ENCODE measurements around the gene DCTN1. TPM values are rescaled to one million over a fixed set of nuclear protein-coding genes. Genes with fewer than 3 reads are reported as not detected.

Gene DCTN1
- total and polyA plus RNA-seq, 3 experiments from 2014 or later = 90.2 to 114 (median 113) TPM

- peak overlapping the region in 7 of 8 donors; percentile 20 to 81 (median 58) for H3K27ac Mint-ChIP-seq
- ChIA-PET POLR2A (interaction anchor here (2.0 kb wide), 1 partner anchor 82 kb away, joined by 6 read pairs; the partner anchor contains the start of gene MRPL53), CTCF (interaction anchor here (0.9 to 5.0 kb wide), 13 partner anchors 8 to 566 kb away, joined by 3 to 20 read pairs (median 4); partner anchors contain the start of genes C2orf81, DOK1, MOB1A and WDR54)
- peaks cover 0 to 7% (median 0%) of the 10 kb centered on the region in 3 donors for H3K36me3 Mint-ChIP-seq
- Histone ChIP-seq H3K36me3 (ENCODE audit: insufficient read depth, low read length) (no peaks in the 10 kb centered on the region), H3K4me1 (ENCODE audit: insufficient read depth, low read length) (peaks cover 39% of the 10 kb centered on the region), H3K27me3 (ENCODE audit: insufficient read depth, low read length, poor library complexity, severe bottlenecking) (no peaks in the 10 kb centered on the region), H3K27ac (ENCODE audit: low read depth, low read length) (no peak overlapping the region), H3K4me3 (ENCODE audit: low read length) (peak overlapping the region; percentile 79), H3K9me3 (ENCODE audit: low read length) (no peaks in the 10 kb centered on the region)
- peaks cover 0 to 8% (median 6%) of the 10 kb centered on the region in 3 donors for H3K4me1 Mint-ChIP-seq
- peak overlapping the region in 4 of 7 donors; percentile 56 to 100 (median 81) for H3K4me3 Mint-ChIP-seq
- H3K27me3 Mint-ChIP-seq = peaks cover 4 to 7% of the 10 kb centered on the region in 2 donors
- DNase-seq = no peak
- H3K9me3 Mint-ChIP-seq = no peaks in the 10 kb centered on the region
Observed at GRCh38 chr2:74390606-74391005, 10.5 kb upstream of the DCTN1 start.

GRCh38 chr2:74387346-74387745 is 7.2 kb upstream of the DCTN1 start:
- no peak overlapping the region for H3K4me3 ChIP-seq (ENCODE audit: low read length)
- Mint-ChIP-seq H3K27ac (no peak overlapping the region), H3K4me1 (peaks cover 4 to 16% (median 8%) of the 10 kb centered on the region in 3 donors), H3K27me3 (no peaks in the 10 kb centered on the region), H3K36me3 (peaks cover 0 to 19% (median 3%) of the 10 kb centered on the region in 3 donors), H3K9me3 (no peaks in the 10 kb centered on the region), H3K4me3 (no peak overlapping the region)
- H3K27ac ChIP-seq (ENCODE audit: low read depth, low read length) = no peak overlapping the region
- H3K9me3 ChIP-seq (ENCODE audit: low read length) = no peaks in the 10 kb centered on the region
- H3K36me3 ChIP-seq (ENCODE audit: insufficient read depth, low read length) = no peaks in the 10 kb centered on the region
- ChIA-PET POLR2A (no interaction called here), CTCF (no interaction called here)
- H3K4me1 ChIP-seq (ENCODE audit: insufficient read depth, low read length) = peaks cover 38% of the 10 kb centered on the region
- DNase-seq = no peak
- H3K27me3 ChIP-seq (ENCODE audit: insufficient read depth, low read length, poor library complexity, severe bottlenecking) = no peaks in the 10 kb centered on the region

- POLR2A ChIA-PET = no interaction called here
- DNase-seq = no peak
- peaks cover 0 to 19% (median 3%) of the 10 kb centered on the region in 3 donors for H3K36me3 Mint-ChIP-seq
Observed at GRCh38 chr2:74385396-74385795, 5.3 kb upstream of the DCTN1 start.

GRCh38 chr2:74384051-74384450 is 3.9 kb upstream of the DCTN1 start:
- no peaks in the 10 kb centered on the region for H3K9me3 Mint-ChIP-seq
- Histone ChIP-seq H3K36me3 (ENCODE audit: insufficient read depth, low read length) (peaks cover 3% of the 10 kb centered on the region), H3K4me3 (ENCODE audit: low read length) (no peak overlapping the region), H3K9me3 (ENCODE audit: low read length) (no peaks in the 10 kb centered on the region), H3K27ac (ENCODE audit: low read depth, low read length) (no peak overlapping the region), H3K4me1 (ENCODE audit: insufficient read depth, low read length) (peaks cover 33% of the 10 kb centered on the region), H3K27me3 (ENCODE audit: insufficient read depth, low read length, poor library complexity, severe bottlenecking) (no peaks in the 10 kb centered on the region)
- ChIA-PET POLR2A (no interaction called here), CTCF (no interaction called here)
- peaks cover 0 to 19% (median 3%) of the 10 kb centered on the region in 3 donors for H3K36me3 Mint-ChIP-seq
- H3K27ac Mint-ChIP-seq = peak overlapping the region in 4 of 8 donors; percentile 17 to 35 (median 21)
- no peak for DNase-seq
- H3K27me3 Mint-ChIP-seq = no peaks in the 10 kb centered on the region
- H3K4me1 Mint-ChIP-seq = peaks cover 26 to 41% (median 35%) of the 10 kb centered on the region in 3 donors
- no peak overlapping the region for H3K4me3 Mint-ChIP-seq

More at GRCh38 chr2:74385396-74385795, 5.3 kb upstream of the DCTN1 start:
- no peak overlapping the region for H3K27ac ChIP-seq (ENCODE audit: low read depth, low read length)
- no peaks in the 10 kb centered on the region for H3K9me3 ChIP-seq (ENCODE audit: low read length)
- no peaks in the 10 kb centered on the region for H3K9me3 Mint-ChIP-seq
- CTCF ChIA-PET = no interaction called here
- H3K4me1 ChIP-seq (ENCODE audit: insufficient read depth, low read length) = peaks cover 33% of the 10 kb centered on the region
- peaks cover 16 to 27% (median 22%) of the 10 kb centered on the region in 3 donors for H3K4me1 Mint-ChIP-seq
- H3K27ac Mint-ChIP-seq = no peak overlapping the region
- H3K36me3 ChIP-seq (ENCODE audit: insufficient read depth, low read length) = peaks cover 3% of the 10 kb centered on the region
- H3K4me3 Mint-ChIP-seq = no peak overlapping the region
- H3K27me3 ChIP-seq (ENCODE audit: insufficient read depth, low read length, poor library complexity, severe bottlenecking) = no peaks in the 10 kb centered on the region
- no peaks in the 10 kb centered on the region for H3K27me3 Mint-ChIP-seq
- no peak overlapping the region for H3K4me3 ChIP-seq (ENCODE audit: low read length)

GRCh38 chr2:74383254-74383653 is 3.1 kb upstream of the DCTN1 start:
- H3K9me3 Mint-ChIP-seq = no peaks in the 10 kb centered on the region
- H3K4me1 Mint-ChIP-seq = peaks cover 33 to 47% (median 42%) of the 10 kb centered on the region in 3 donors
- peak overlapping the region in 4 of 8 donors; percentile 35 to 67 (median 64) for H3K27ac Mint-ChIP-seq
- ChIA-PET POLR2A (no interaction called here), CTCF (interaction anchor here (1.5 to 1.9 kb wide), 2 partner anchors 8 to 48 kb away, joined by 4 to 11 read pairs; no protein-coding TSS in a partner anchor)
- peaks cover 3% of the 10 kb centered on the region for H3K36me3 ChIP-seq (ENCODE audit: insufficient read depth, low read length)
- DNase-seq = no peak
- no peaks in the 10 kb centered on the region for H3K27me3 Mint-ChIP-seq
- no peaks in the 10 kb centered on the region for H3K27me3 ChIP-seq (ENCODE audit: insufficient read depth, low read length, poor library complexity, severe bottlenecking)
- peak overlapping the region in 1 of 7 donors; percentile 4 for H3K4me3 Mint-ChIP-seq
- no peak overlapping the region for H3K4me3 ChIP-seq (ENCODE audit: low read length)
- H3K9me3 ChIP-seq (ENCODE audit: low read length) = no peaks in the 10 kb centered on the region
- H3K27ac ChIP-seq (ENCODE audit: low read depth, low read length) = no peak overlapping the region
- peaks cover 29% of the 10 kb centered on the region for H3K4me1 ChIP-seq (ENCODE audit: insufficient read depth, low read length)
- peaks cover 0 to 23% (median 3%) of the 10 kb centered on the region in 3 donors for H3K36me3 Mint-ChIP-seq

- peaks cover 0 to 37% (median 6%) of the 10 kb centered on the region in 3 donors for H3K36me3 Mint-ChIP-seq
- Histone ChIP-seq H3K36me3 (ENCODE audit: insufficient read depth, low read length) (peaks cover 14% of the 10 kb centered on the region), H3K9me3 (ENCODE audit: low read length) (no peaks in the 10 kb centered on the region), H3K4me1 (ENCODE audit: insufficient read depth, low read length) (peaks cover 24% of the 10 kb centered on the region), H3K4me3 (ENCODE audit: low read length) (no peak overlapping the region), H3K27ac (ENCODE audit: low read depth, low read length) (no peak overlapping the region), H3K27me3 (ENCODE audit: insufficient read depth, low read length, poor library complexity, severe bottlenecking) (no peaks in the 10 kb centered on the region)
- H3K27me3 Mint-ChIP-seq = no peaks in the 10 kb centered on the region
- H3K4me1 Mint-ChIP-seq = peaks cover 40 to 54% (median 54%) of the 10 kb centered on the region in 3 donors
- H3K4me3 Mint-ChIP-seq = peak overlapping the region in 2 of 7 donors; percentile 36 to 71
- no peaks in the 10 kb centered on the region for H3K9me3 Mint-ChIP-seq
- peak overlapping the region in 5 of 8 donors; percentile 17 to 66 (median 40) for H3K27ac Mint-ChIP-seq
- ChIA-PET CTCF (interaction anchor here (1.3 to 1.9 kb wide), 3 partner anchors 10 to 558 kb away, joined by 3 to 11 read pairs (median 4); no protein-coding TSS in a partner anchor), POLR2A (no interaction called here)
- no peak for DNase-seq
Observed at GRCh38 chr2:74381751-74382150, 1.6 kb upstream of the DCTN1 start.

GRCh38 chr2:74378007-74378406 is 2.1 kb downstream of the DCTN1 start:
- Histone ChIP-seq H3K27ac (ENCODE audit: low read depth, low read length) (no peak overlapping the region), H3K4me1 (ENCODE audit: insufficient read depth, low read length) (peaks cover 24% of the 10 kb centered on the region), H3K27me3 (ENCODE audit: insufficient read depth, low read length, poor library complexity, severe bottlenecking) (no peaks in the 10 kb centered on the region), H3K4me3 (ENCODE audit: low read length) (no peak overlapping the region), H3K9me3 (ENCODE audit: low read length) (no peaks in the 10 kb centered on the region), H3K36me3 (ENCODE audit: insufficient read depth, low read length) (peaks cover 14% of the 10 kb centered on the region)
- Mint-ChIP-seq H3K4me1 (peaks cover 46 to 60% (median 50%) of the 10 kb centered on the region in 3 donors), H3K27ac (peak overlapping the region in 1 of 8 donors; percentile 33), H3K4me3 (no peak overlapping the region), H3K27me3 (no peaks in the 10 kb centered on the region), H3K9me3 (no peaks in the 10 kb centered on the region), H3K36me3 (peaks cover 7 to 55% (median 12%) of the 10 kb centered on the region in 3 donors)
- ChIA-PET CTCF (no interaction called here), POLR2A (no interaction called here)
- no peak for DNase-seq

- CTCF ChIA-PET = no interaction called here
- H3K27me3 Mint-ChIP-seq = peaks cover 0 to 1% of the 10 kb centered on the region in 2 donors
- H3K4me3 ChIP-seq (ENCODE audit: low read length) = no peak overlapping the region
- no peak for DNase-seq
- no peaks in the 10 kb centered on the region for H3K9me3 ChIP-seq (ENCODE audit: low read length)
- peaks cover 10 to 68% (median 18%) of the 10 kb centered on the region in 3 donors for H3K36me3 Mint-ChIP-seq
- peaks cover 36 to 46% (median 37%) of the 10 kb centered on the region in 3 donors for H3K4me1 Mint-ChIP-seq
- H3K27ac ChIP-seq (ENCODE audit: low read depth, low read length) = no peak overlapping the region
- no peak overlapping the region for H3K4me3 Mint-ChIP-seq
- H3K27ac Mint-ChIP-seq = peak overlapping the region in 2 of 8 donors; percentile 38 to 42
- peaks cover 18% of the 10 kb centered on the region for H3K36me3 ChIP-seq (ENCODE audit: insufficient read depth, low read length)
- H3K4me1 ChIP-seq (ENCODE audit: insufficient read depth, low read length) = peaks cover 21% of the 10 kb centered on the region
- H3K27me3 ChIP-seq (ENCODE audit: insufficient read depth, low read length, poor library complexity, severe bottlenecking) = no peaks in the 10 kb centered on the region
- POLR2A ChIA-PET = no interaction called here
- H3K9me3 Mint-ChIP-seq = no peaks in the 10 kb centered on the region
Observed at GRCh38 chr2:74375838-74376237, 4.3 kb downstream of the DCTN1 start.
